ENCODE results near the gene IGSF8.

Gene IGSF8, protein sequence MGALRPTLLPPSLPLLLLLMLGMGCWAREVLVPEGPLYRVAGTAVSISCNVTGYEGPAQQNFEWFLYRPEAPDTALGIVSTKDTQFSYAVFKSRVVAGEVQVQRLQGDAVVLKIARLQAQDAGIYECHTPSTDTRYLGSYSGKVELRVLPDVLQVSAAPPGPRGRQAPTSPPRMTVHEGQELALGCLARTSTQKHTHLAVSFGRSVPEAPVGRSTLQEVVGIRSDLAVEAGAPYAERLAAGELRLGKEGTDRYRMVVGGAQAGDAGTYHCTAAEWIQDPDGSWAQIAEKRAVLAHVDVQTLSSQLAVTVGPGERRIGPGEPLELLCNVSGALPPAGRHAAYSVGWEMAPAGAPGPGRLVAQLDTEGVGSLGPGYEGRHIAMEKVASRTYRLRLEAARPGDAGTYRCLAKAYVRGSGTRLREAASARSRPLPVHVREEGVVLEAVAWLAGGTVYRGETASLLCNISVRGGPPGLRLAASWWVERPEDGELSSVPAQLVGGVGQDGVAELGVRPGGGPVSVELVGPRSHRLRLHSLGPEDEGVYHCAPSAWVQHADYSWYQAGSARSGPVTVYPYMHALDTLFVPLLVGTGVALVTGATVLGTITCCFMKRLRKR

GRCh38 chr1:160097911-160098851, at the start of gene IGSF8:
IGSF8 (minus strand) TSS chr1:160098619; CDS start chr1:160098472, 147 bp downstream.
- H3K27ac ChIP-seq (ENCODE audit: low read length), result peak within 1 kb of the TSS; percentile 98
- H3K9ac ChIP-seq (ENCODE audit: low read length in 2 of 2), result peak within 1 kb of the TSS; percentile 78 to 95
- H3K4me3 ChIP-seq (ENCODE audit: low read length in 2 of 2), result peak within 1 kb of the TSS; percentile 68 to 83
- H3K9me3 ChIP-seq (ENCODE audit: control insufficient read depth in 2 of 2, low read length in 2 of 2), result no peaks in the 10 kb centered on the region
- H3K4me1 ChIP-seq (ENCODE audit: control insufficient read depth, insufficient read depth, low read length), result peaks cover 59% of the 10 kb centered on the region
- peaks cover 12 to 15% of the 10 kb centered on the region in 2 donors for H3K36me3 ChIP-seq (ENCODE audit: control insufficient read depth in 2 of 2, insufficient read depth in 2 of 2, low read length in 2 of 2)
- H3K27me3 ChIP-seq (ENCODE audit: control insufficient read depth in 1 of 2, insufficient read depth in 2 of 2, low read length in 2 of 2), result no peaks in the 10 kb centered on the region

DNA sequence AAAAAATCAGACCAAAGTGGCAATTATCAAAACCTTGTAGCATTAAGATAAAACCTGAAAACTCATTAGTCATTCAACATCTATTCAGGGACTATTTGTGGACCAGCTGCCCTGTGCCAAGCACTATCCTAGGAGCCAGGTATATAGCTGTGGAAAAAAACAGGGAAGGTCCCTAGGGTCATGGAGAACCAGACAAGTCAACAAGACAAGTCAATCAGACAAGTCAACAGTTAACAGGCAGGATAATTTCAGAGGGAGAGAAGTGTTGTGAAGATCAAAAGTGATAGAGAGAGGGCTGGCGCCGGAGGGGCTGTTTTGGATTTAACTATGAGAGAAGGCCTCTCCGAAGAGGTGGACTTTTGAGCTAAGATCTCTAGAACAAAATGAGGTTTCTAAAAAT, 49.7 kb upstream of the IGSF8 start:
- Histone ChIP-seq H3K4me3 (ENCODE audit: low read length in 2 of 2) (no peak overlapping the region), H3K4me1 (ENCODE audit: control insufficient read depth, insufficient read depth, low read length) (no peaks in the 10 kb centered on the region), H3K27ac (ENCODE audit: low read length) (no peak overlapping the region), H3K36me3 (ENCODE audit: control insufficient read depth in 2 of 2, insufficient read depth in 2 of 2, low read length in 2 of 2) (no peaks in the 10 kb centered on the region), H3K9ac (ENCODE audit: low read length in 2 of 2) (no peak overlapping the region), H3K9me3 (ENCODE audit: control insufficient read depth in 2 of 2, low read length in 2 of 2) (no peaks in the 10 kb centered on the region), H3K27me3 (ENCODE audit: control insufficient read depth in 1 of 2, insufficient read depth in 2 of 2, low read length in 2 of 2) (no peaks in the 10 kb centered on the region)

DNA sequence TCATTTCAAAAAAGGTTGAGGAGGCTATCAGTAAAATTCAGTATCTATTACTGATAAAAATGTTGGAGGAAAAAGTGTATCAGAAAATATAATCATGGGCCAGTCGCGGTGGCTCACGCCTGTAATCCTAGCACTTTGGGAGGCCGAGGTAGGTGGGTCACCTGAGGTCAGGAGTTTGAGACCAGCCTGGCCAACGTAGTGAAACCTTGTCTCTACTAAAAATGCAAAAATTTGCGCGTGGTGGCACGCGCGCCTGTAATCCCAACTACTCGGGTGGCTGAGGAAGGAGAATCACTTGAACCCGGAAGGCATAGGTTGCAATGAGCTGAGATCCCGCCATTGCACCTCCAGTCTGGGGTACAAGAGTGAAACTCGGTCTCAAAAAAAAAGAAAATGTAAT, 47.7 kb upstream of the IGSF8 start:
- H3K27me3 ChIP-seq (ENCODE audit: control insufficient read depth in 1 of 2, insufficient read depth in 2 of 2, low read length in 2 of 2), result no peaks in the 10 kb centered on the region
- no peak overlapping the region for H3K27ac ChIP-seq (ENCODE audit: low read length)
- H3K4me1 ChIP-seq (ENCODE audit: control insufficient read depth, insufficient read depth, low read length), result no peaks in the 10 kb centered on the region
- no peak overlapping the region for H3K4me3 ChIP-seq (ENCODE audit: low read length in 2 of 2)
- H3K9ac ChIP-seq (ENCODE audit: low read length in 2 of 2), result no peak overlapping the region
- H3K36me3 ChIP-seq (ENCODE audit: control insufficient read depth in 2 of 2, insufficient read depth in 2 of 2, low read length in 2 of 2), result peaks cover 7% of the 10 kb centered on the region in 2 donors
- H3K9me3 ChIP-seq (ENCODE audit: control insufficient read depth in 2 of 2, low read length in 2 of 2), result no peaks in the 10 kb centered on the region

DNA sequence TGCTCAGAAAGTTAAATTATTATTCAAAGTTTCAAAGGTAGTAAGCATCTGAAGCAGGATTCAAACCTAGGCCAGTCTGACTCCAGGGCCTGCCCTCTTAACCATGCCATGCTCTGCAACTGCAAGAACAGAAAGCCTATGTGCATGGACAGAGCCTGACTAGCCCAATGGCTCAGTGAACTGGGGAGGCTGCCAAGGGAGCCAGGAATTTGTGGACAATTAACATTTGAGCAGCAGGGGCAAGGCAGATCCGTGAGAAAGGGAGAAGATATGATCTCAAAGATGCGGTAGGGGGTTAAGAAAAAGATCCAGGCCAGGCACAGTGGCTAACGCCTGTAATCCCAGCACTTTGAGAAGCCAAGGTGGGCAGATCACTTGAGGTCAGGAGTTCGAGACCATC, 46.5 kb upstream of the IGSF8 start:
- no peaks in the 10 kb centered on the region for H3K27me3 ChIP-seq (ENCODE audit: control insufficient read depth in 1 of 2, insufficient read depth in 2 of 2, low read length in 2 of 2)
- H3K27ac ChIP-seq (ENCODE audit: low read length), result no peak overlapping the region
- H3K9ac ChIP-seq (ENCODE audit: low read length in 2 of 2), result no peak overlapping the region
- H3K4me3 ChIP-seq (ENCODE audit: low read length in 2 of 2), result no peak overlapping the region
- H3K36me3 ChIP-seq (ENCODE audit: control insufficient read depth in 2 of 2, insufficient read depth in 2 of 2, low read length in 2 of 2), result peaks cover 13 to 14% of the 10 kb centered on the region in 2 donors
- H3K9me3 ChIP-seq (ENCODE audit: control insufficient read depth in 2 of 2, low read length in 2 of 2), result no peaks in the 10 kb centered on the region
- H3K4me1 ChIP-seq (ENCODE audit: control insufficient read depth, insufficient read depth, low read length), result no peaks in the 10 kb centered on the region

- Histone ChIP-seq H3K4me3 (ENCODE audit: low read length in 2 of 2) (no peak overlapping the region), H3K36me3 (ENCODE audit: control insufficient read depth in 2 of 2, insufficient read depth in 2 of 2, low read length in 2 of 2) (peaks cover 24 to 25% of the 10 kb centered on the region in 2 donors), H3K27me3 (ENCODE audit: control insufficient read depth in 1 of 2, insufficient read depth in 2 of 2, low read length in 2 of 2) (no peaks in the 10 kb centered on the region), H3K9me3 (ENCODE audit: control insufficient read depth in 2 of 2, low read length in 2 of 2) (no peaks in the 10 kb centered on the region), H3K9ac (ENCODE audit: low read length in 2 of 2) (no peak overlapping the region), H3K27ac (ENCODE audit: low read length) (no peak overlapping the region), H3K4me1 (ENCODE audit: control insufficient read depth, insufficient read depth, low read length) (no peaks in the 10 kb centered on the region)
Observed at GRCh38 chr1:160143695-160144094, 45.3 kb upstream of the IGSF8 start.

DNA sequence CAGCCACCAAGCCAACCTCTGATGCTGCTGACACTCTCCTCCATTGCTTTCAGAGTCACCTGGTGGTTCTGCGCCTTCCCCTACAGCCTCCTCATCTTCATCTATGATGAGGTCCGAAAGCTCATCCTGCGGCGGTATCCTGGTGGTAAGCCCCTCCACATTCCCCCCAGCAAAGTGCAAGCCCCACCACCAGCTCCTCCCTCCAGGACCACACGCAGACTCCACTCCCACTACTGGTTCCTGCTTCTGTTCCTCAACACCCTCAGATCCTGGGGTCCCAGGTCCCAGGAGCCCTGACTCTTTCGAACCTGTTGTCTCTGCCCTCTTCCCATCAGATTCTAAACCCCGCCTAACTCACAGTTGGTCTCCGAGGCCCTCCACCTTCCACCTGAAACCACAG, 41.4 kb upstream of the IGSF8 start:
- no peak overlapping the region for H3K4me3 ChIP-seq (ENCODE audit: low read length in 2 of 2)
- H3K4me1 ChIP-seq (ENCODE audit: control insufficient read depth, insufficient read depth, low read length), result peaks cover 4% of the 10 kb centered on the region
- no peaks in the 10 kb centered on the region for H3K27me3 ChIP-seq (ENCODE audit: control insufficient read depth in 1 of 2, insufficient read depth in 2 of 2, low read length in 2 of 2)
- H3K36me3 ChIP-seq (ENCODE audit: control insufficient read depth in 2 of 2, insufficient read depth in 2 of 2, low read length in 2 of 2), result peaks cover 44 to 45% of the 10 kb centered on the region in 2 donors
- H3K9me3 ChIP-seq (ENCODE audit: control insufficient read depth in 2 of 2, low read length in 2 of 2), result no peaks in the 10 kb centered on the region
- H3K27ac ChIP-seq (ENCODE audit: low read length), result no peak overlapping the region
- H3K9ac ChIP-seq (ENCODE audit: low read length in 2 of 2), result no peak overlapping the region

DNA sequence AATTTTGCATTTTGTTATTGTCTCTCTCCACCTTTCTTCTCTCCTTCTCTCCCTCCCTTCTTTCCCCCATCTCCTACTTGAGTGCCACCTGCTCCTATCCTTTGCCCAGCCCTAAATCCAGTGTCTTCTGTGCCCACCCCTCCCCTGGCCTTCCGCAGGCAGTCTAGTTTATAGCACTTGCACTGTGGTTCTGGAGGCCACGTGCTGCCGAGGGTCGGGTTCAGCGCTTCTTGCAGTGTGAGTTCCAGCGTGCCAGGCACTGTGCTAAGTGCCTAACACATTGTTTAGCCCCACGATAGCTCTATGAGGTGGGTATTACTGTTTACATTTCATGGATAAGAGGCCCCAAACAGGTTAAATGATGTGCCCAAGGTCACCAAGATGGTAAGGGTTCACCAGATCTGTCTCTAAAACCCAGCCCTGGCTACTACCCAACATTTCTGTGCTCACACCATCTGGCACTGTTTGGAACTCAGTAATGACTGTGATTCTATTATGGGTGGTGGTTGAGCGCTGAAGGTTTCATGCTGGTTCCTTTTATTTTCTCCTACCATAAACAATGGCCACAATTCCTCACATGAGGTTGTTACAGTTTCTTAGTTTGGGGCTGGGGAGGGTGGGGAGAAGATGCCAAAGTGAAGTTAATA, 38.9 kb upstream of the IGSF8 start:
- Histone ChIP-seq H3K9me3 (ENCODE audit: control insufficient read depth in 2 of 2, low read length in 2 of 2) (no peaks in the 10 kb centered on the region), H3K36me3 (ENCODE audit: control insufficient read depth in 2 of 2, insufficient read depth in 2 of 2, low read length in 2 of 2) (peaks cover 60 to 65% of the 10 kb centered on the region in 2 donors), H3K9ac (ENCODE audit: low read length in 2 of 2) (no peak overlapping the region), H3K4me3 (ENCODE audit: low read length in 2 of 2) (no peak overlapping the region), H3K27ac (ENCODE audit: low read length) (peak overlapping the region; percentile 53), H3K27me3 (ENCODE audit: control insufficient read depth in 1 of 2, insufficient read depth in 2 of 2, low read length in 2 of 2) (no peaks in the 10 kb centered on the region), H3K4me1 (ENCODE audit: control insufficient read depth, insufficient read depth, low read length) (peaks cover 4% of the 10 kb centered on the region)

GRCh38 chr1:160136926-160137200, 38.4 kb upstream of the IGSF8 start:
- no peak overlapping the region for H3K4me3 ChIP-seq (ENCODE audit: low read length in 2 of 2)
- H3K9ac ChIP-seq (ENCODE audit: low read length in 2 of 2), result no peak overlapping the region
- peaks cover 58 to 64% of the 10 kb centered on the region in 2 donors for H3K36me3 ChIP-seq (ENCODE audit: control insufficient read depth in 2 of 2, insufficient read depth in 2 of 2, low read length in 2 of 2)
- no peaks in the 10 kb centered on the region for H3K27me3 ChIP-seq (ENCODE audit: control insufficient read depth in 1 of 2, insufficient read depth in 2 of 2, low read length in 2 of 2)
- H3K27ac ChIP-seq (ENCODE audit: low read length), result peak overlapping the region; percentile 53
- H3K4me1 ChIP-seq (ENCODE audit: control insufficient read depth, insufficient read depth, low read length), result peaks cover 9% of the 10 kb centered on the region
- H3K9me3 ChIP-seq (ENCODE audit: control insufficient read depth in 2 of 2, low read length in 2 of 2), result no peaks in the 10 kb centered on the region

DNA sequence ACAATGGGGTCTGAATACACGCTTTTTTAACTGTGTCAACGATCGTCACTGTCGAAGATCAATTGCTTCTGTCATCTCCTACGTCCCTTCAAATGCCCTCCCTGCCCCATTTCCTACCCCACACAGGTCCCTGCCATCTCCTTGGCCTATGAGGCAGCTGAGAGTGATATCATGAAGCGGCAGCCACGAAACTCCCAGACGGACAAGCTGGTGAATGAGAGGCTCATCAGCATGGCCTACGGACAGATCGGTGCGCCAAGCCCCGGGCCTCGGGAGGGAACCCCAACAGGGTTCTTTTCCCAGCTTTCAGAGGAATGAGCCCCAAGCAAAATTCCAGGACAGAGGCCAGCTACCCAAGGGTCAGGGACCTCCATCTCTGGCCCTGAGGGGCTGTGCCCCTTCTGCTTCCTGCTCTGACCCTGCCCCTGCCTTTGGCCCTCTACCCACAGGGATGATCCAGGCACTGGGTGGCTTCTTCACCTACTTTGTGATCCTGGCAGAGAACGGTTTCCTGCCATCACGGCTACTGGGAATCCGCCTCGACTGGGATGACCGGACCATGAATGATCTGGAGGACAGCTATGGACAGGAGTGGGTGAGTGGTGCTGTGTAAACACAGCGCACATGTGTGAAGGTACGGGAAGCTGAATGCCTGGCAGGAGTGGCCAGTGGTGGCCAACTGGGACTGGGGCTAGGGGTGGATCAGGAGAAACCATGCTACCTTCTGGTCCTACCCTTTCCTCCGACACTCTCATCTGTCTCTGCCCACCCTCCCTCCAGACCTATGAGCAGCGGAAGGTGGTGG, 37.9 kb upstream of the IGSF8 start:
- Histone ChIP-seq H3K27me3 (ENCODE audit: control insufficient read depth in 1 of 2, insufficient read depth in 2 of 2, low read length in 2 of 2) (no peaks in the 10 kb centered on the region), H3K4me3 (ENCODE audit: low read length in 2 of 2) (no peak overlapping the region), H3K9me3 (ENCODE audit: control insufficient read depth in 2 of 2, low read length in 2 of 2) (no peaks in the 10 kb centered on the region), H3K9ac (ENCODE audit: low read length in 2 of 2) (no peak overlapping the region), H3K4me1 (ENCODE audit: control insufficient read depth, insufficient read depth, low read length) (peaks cover 13% of the 10 kb centered on the region), H3K36me3 (ENCODE audit: control insufficient read depth in 2 of 2, insufficient read depth in 2 of 2, low read length in 2 of 2) (peaks cover 59 to 60% of the 10 kb centered on the region in 2 donors), H3K27ac (ENCODE audit: low read length) (no peak overlapping the region)
